IPS-NIHi7 (cell line): ENCODE results near the gene RPP40.
"Not testable (repeated sequence)": the region's sequence is repeated elsewhere in the genome, so short reads cannot be mapped to it uniquely, and the experiment has no call there.

Experiments
- DNase-seq: peaks from one replicate; pipeline ENCODE4 v3.0.0; 2012; ENCODE audit warnings: mixed read lengths; ENCODE audit errors: extremely low spot score

Gene RPP40, protein sequence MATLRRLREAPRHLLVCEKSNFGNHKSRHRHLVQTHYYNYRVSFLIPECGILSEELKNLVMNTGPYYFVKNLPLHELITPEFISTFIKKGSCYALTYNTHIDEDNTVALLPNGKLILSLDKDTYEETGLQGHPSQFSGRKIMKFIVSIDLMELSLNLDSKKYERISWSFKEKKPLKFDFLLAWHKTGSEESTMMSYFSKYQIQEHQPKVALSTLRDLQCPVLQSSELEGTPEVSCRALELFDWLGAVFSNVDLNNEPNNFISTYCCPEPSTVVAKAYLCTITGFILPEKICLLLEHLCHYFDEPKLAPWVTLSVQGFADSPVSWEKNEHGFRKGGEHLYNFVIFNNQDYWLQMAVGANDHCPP

DNA sequence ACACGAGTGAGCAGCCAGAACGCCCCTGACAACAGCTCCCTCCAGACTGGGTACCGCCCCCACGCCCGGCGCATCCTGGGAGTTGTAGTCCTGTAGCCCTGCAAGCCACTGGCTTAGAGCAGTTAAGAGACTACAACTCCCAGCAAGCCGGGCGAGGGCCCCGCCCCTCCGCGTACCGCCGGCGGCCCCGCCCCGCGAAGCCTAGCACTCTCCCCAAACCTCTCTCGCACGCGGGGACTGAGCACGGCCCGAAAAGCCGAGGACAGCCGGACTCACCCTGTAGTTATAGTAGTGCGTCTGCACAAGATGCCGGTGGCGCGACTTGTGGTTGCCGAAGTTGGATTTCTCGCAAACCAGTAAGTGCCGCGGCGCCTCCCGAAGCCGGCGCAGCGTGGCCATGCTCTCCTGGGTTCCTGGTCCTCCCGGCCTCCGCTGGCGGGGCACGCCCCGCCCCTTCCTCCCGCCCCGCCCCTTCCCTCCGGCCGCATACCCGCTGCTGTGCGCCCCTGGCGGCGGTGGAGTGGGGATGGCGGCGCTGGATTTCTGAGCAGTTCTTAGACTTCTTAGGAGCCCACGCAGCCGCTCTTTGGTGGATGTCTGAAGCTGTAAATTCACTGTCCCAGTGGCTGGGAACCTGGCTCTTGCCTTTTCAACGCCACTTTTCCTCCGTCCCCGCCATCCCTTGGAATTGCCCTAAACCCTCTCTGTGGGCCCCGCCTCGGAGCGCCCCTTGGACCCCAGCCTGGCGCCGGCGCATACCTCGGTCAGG lies at the start of gene RPP40:
TSS of gene RPP40 (minus strand) at position 434 of the 769 bp plus-strand sequence. CDS start at position 399, 35 bp downstream.
- peak; percentile 97 for DNase-seq

GRCh38 chr6:5053038-5053437 lies 49.2 kb upstream of the RPP40 start:
- DNase-seq = no peak

GRCh38 chr6:5051394-5051793 lies 47.6 kb upstream of the RPP40 start:
- DNase-seq = no peak

DNA sequence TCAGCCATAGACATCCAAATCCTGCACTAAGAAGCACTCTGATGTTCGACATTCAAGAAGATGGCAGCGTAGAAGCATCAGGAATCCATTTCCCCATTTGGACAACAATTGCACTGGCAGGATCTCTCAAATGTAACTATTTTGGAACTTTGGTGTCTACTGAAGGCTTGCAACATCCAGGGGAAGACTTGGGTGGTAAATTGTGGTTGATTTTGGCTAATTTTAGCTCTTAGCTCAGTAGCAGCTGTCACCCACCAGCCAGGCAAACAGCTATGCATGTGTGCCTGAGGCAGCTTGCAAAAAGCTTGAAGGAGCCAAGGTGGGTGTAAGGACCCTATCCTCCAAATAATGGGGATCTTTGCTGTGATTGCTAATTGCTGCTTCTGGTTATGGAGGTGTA lies 46.2 kb upstream of the RPP40 start:
- no peak for DNase-seq

DNA sequence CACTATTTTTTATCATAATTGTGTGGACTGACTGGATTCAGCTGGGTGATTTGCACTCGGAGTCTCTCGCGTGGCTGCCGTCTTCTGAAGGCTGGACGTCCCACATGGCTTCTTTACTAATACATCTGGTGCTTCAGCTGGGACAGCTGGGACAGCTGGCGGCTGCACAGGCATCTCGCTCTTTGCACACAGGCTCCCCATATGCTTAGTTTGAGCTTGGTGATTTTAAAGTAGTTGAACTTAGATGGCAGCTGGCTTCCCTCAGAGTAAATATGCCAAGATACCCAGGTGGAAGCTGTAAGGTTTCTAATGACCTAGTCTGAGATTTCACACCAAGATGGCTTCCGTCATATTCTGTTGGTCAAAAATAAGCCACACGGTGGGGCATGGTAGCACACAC lies 42.6 kb upstream of the RPP40 start:
- no peak for DNase-seq

DNA sequence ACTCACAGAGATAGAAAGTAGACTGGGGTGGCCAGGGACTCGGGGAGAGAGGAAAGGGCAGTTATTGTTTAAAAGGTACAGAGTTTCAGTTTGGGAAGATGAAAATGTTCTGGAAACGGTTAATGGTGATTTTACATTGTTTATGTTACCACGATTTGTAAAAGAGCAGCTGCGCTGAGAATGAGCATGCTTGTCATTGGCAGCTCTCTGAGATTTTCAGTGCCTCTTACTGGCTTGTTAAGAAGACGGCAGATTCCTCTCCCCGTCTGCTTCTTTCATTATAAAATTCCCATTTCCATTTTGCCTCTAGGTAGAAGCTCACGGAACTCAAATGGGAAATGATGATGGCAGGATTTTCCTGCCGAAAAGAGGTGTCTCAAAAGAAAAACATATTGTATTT lies 41.6 kb upstream of the RPP40 start:
- no peak for DNase-seq

GRCh38 chr6:5044866-5045265 lies 41.0 kb upstream of the RPP40 start:
- no peak for DNase-seq

GRCh38 chr6:5042436-5042835 lies 38.6 kb upstream of the RPP40 start:
- DNase-seq = no peak

GRCh38 chr6:5041955-5042354 lies 38.1 kb upstream of the RPP40 start:
- DNase-seq = no peak

GRCh38 chr6:5036269-5036668 lies 32.4 kb upstream of the RPP40 start:
- DNase-seq = peak; percentile 89

GRCh38 chr6:5034736-5035135 lies 30.9 kb upstream of the RPP40 start:
- DNase-seq = no peak

DNA sequence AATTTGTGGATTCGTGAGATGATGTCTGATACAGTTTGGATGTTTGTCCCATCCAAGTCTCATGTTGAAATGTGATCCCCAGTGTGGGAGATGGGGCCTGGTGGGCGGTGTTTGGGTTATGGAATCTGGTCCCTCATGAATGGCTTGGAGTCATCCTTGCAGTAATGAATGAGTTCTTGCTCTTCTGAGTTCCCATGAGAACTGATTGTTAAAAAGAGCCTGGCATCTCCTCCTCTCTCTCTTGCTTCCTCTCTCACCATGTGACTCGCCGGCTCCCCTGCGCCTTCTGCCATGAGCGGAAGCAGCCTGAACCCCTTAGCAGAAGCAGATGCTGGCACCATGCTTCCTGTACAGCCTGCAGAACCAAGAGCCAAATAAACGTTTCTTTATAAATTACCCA lies 30.5 kb upstream of the RPP40 start:
- no peak for DNase-seq

- DNase-seq = not testable (repeated sequence)
Measured at GRCh38 chr6:5033214-5033904, 29.5 kb upstream of the RPP40 start.

- peak; percentile 49 for DNase-seq
Measured at GRCh38 chr6:5032706-5033105, 28.9 kb upstream of the RPP40 start.

- no peak for DNase-seq
Measured at GRCh38 chr6:5031150-5031549, 27.3 kb upstream of the RPP40 start.

GRCh38 chr6:5030596-5031136 lies 26.8 kb upstream of the RPP40 start:
- DNase-seq = peak; percentile 83

- DNase-seq = no peak
Measured at GRCh38 chr6:5029609-5030008, 25.8 kb upstream of the RPP40 start.

- no peak for DNase-seq
Measured at GRCh38 chr6:5028921-5029320, 25.1 kb upstream of the RPP40 start.

- DNase-seq = no peak
Measured at GRCh38 chr6:5028301-5028700, 24.5 kb upstream of the RPP40 start.

DNA sequence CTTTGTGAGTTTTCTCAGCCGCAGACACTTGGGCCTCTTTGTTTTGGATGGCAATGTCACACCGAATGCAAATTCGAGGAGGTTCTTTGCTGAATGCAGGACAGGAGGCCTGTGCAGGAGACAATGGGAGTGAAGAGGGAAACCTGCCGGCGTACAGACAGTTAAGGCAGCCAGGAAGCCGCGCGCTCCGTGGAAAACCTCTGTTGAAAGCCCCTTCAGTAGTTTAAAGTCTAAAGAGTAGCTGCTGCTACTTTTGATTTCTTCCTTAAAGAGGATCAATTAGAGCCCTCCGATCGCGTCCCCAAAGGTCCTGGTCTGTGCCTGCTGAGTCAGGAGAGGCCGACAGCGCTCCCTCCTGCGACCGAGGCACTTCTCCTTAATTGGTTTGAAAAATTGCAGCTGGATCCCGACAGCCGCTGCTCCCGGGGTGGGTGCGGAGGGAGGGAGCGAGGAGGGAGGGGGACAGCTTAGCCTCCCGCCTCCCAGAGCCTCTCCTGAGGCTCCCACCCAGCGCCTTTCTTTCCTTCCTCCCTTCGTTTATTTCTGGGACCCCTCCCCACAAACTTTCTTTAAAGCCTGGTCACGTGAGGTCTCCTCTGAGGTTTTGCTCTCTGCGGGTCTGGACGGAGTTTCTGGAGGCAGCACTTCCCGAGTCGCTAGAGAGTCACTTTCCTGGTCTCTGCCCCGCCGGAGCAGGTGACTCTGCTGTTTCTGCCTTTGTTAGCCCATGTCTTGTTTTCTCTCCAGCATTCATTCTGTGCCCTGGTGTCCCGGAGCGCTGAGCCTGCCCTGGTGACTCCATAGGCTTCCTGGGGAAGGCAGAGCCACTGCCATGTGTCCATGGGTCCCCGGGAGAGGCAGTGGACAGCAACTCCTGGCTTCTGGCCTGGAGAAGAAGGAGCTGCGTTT lies 22.3 kb upstream of the RPP40 start:
- DNase-seq = peak; percentile 80

DNA sequence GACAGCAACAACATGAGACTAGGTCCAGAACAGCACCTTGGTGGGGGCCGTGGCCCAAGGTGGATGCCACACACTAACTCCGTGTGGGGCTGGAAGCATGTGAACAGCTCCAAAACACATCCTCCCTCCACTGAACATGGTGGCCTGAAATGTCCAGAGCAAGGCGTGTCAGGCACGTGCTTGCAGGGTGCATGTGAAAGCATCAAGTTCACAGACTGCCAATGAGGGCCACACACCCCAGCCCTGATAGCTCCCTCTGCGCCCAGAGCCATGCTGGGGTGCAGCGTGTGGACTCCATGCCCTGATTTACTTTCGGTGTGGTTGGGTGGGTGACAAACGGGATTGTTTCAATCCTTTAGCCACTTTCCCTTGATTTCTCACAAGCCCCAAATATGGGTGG lies 20.1 kb upstream of the RPP40 start:
- no peak for DNase-seq
